ENCODE data around the gene TTC21A. TPM values are rescaled to one million over a fixed set of nuclear protein-coding genes. Genes with fewer than 3 reads are reported as not detected.
A peak's percentile ranks its signal among the peaks of the same experiment; 100 is the strongest.

The TTC21A gene
- total and polyA plus RNA-seq, 12 donors, result 1.2 to 35.7 (median 5.8) TPM

DNA sequence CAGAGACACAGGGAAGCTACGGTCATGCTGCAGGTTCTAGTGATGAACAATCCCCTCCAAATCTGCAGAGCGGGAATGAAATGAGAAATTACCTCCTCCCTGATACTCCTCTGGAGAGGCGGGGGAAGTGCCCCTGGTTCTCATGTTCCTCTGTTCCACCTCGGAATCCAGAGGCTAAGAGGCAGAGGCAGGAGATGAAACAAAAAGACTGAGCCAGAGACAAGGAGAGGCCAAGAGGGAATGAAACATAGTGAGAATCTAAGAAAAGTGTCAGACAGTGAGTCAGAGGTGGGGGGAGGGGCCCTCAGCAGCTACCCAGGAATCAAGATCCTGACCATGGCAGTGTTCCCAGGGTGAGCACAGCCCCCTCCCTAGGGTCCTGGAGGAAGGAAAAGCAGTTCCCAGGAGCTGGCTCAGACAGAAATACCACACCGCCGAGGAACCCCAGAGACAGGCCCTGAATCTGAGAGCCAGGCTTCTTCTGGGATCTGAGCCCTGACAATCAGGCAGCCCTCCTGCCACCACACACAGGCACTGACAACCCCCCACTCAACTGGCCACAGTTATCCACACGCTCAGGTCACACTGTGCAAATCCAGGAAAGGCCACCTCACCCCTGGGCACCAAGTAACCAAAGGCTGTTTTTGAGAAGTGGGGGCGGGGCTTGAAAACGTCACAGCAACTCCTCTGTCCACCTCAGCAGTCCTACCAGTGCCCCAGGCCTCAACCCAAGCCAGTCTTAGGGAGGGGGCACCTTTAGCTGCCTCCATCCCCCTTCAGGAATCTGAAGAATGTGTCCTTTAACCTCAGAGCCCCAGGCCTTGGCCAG lies 43.5 kb downstream of the TTC21A start:
- no peaks in the 10 kb centered on the region for H3K9me3 ChIP-seq (replicated peaks in 1 of 3)
- peak overlapping the region; percentile 90 to 100 (median 99) for H3K27ac ChIP-seq
- intact Hi-C loops (cut with DNase I), result no loop called here
- H3K4me1 ChIP-seq (replicated peaks in 1 of 2), result peaks cover 60 to 65% of the 10 kb centered on the region in 2 donors
- 6 to 11% (median 9%) methylated on average over 7 to 9 of the region's 9 CpGs for WGBS, 4 donors
- peak in 1 of 2 donors; percentile 77 for TF ChIP-seq POLR2A (IDR thresholded peaks at IDR 0.05)
- TF ChIP-seq, protein P1, sequence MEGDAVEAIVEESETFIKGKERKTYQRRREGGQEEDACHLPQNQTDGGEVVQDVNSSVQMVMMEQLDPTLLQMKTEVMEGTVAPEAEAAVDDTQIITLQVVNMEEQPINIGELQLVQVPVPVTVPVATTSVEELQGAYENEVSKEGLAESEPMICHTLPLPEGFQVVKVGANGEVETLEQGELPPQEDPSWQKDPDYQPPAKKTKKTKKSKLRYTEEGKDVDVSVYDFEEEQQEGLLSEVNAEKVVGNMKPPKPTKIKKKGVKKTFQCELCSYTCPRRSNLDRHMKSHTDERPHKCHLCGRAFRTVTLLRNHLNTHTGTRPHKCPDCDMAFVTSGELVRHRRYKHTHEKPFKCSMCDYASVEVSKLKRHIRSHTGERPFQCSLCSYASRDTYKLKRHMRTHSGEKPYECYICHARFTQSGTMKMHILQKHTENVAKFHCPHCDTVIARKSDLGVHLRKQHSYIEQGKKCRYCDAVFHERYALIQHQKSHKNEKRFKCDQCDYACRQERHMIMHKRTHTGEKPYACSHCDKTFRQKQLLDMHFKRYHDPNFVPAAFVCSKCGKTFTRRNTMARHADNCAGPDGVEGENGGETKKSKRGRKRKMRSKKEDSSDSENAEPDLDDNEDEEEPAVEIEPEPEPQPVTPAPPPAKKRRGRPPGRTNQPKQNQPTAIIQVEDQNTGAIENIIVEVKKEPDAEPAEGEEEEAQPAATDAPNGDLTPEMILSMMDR (IDR thresholded peaks at IDR 0.05), result peak in 1 of 6 experiments; percentile 1
- H3K27me3 ChIP-seq, result no peaks in the 10 kb centered on the region
- peaks cover 0 to 5% of the 10 kb centered on the region in 2 donors for H3K36me3 ChIP-seq (replicated peaks in 1 of 2)
- DNase-seq, result peak; percentile 90 to 97 (median 97)
- peak overlapping the region in 3 of 4 donors; percentile 8 to 85 (median 52) for H3K4me3 ChIP-seq

DNA sequence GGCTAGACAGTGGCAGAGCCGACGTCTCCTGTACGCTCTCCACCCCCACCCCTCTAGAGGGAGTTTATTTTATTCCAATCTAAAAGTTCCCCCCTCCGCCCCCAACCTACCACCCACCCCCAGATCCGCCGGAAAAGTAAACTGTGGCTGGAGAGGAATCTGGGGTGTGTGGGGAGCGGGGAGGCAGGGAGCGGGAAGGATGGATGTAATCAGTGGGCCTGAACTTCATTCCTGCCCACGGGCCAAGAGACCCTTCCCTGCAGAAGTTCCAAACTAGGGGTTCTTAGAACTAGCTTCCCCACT lies 46.4 kb downstream of the TTC21A start:
- Histone ChIP-seq H3K27me3 (no peaks in the 10 kb centered on the region), H3K4me1 (replicated peaks in 1 of 2) (peaks cover 32 to 37% of the 10 kb centered on the region in 2 donors), H3K36me3 (replicated peaks in 1 of 2) (no peaks in the 10 kb centered on the region), H3K9me3 (replicated peaks in 1 of 3) (no peaks in the 10 kb centered on the region), H3K27ac (peak overlapping the region in 4 of 5 donors; percentile 50 to 100 (median 98)), H3K4me3 (peak overlapping the region in 2 of 4 donors; percentile 13 to 85)
- no peak for DNase-seq
- 43 to 61% (median 45%) methylated on average over 6 to 9 of the region's 9 CpGs for WGBS, 4 donors
- intact Hi-C loops (cut with DNase I), result no loop called here
- no peak for TF ChIP-seq POLR2A (IDR thresholded peaks at IDR 0.05)

DNA sequence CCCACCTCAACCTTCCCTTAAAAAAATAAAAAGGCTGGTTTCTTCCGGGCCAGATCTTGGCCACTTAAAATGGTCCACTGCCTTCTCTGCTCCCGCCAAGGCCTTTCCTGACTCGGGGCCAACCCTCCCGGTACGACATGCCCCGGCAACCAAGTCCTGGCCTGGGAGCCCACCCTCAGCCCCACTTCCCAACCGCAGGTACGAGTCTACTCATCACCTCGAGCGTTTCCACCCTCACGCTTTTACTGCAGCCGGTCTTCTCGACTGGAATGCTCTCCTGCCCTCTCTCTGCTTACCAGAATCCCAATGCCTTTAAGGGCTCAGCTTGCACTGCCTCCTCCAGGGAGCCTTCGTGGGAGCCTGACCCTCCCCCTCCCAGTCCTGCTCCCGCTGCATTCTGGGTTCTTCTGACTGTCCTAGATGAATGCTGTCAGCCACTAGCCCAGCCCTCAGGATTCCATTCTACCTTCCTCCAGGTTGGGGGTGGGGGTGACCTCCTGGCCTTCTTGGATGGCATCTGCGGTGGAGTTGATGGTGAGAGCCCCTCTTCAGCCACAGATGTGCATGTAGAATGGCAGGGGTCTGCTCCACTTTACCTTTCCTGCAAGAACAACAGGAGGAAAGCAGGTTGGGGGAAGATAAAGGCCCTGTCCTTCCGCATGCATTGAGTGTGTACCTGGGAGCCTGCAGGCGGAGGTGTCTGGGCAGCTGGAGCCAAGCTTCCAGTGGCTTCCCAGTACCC lies 47.0 kb downstream of the TTC21A start:
- Histone ChIP-seq H3K9me3 (replicated peaks in 1 of 3) (no peaks in the 10 kb centered on the region), H3K4me3 (no peak overlapping the region), H3K4me1 (replicated peaks in 1 of 2) (peaks cover 27 to 33% of the 10 kb centered on the region in 2 donors), H3K27ac (peak overlapping the region in 4 of 5 donors; percentile 50 to 100 (median 98)), H3K27me3 (no peaks in the 10 kb centered on the region), H3K36me3 (replicated peaks in 1 of 2) (no peaks in the 10 kb centered on the region)
- DNase-seq, result peak in 4 of 7 donors; percentile 48 to 70 (median 56)
- intact Hi-C loops (cut with DNase I), result no loop called here
- TF ChIP-seq, protein P1 (IDR thresholded peaks at IDR 0.05), result no peak
- TF ChIP-seq POLR2A (IDR thresholded peaks at IDR 0.05), result no peak
- 53 to 64% (median 58%) methylated on average over 17 to 18 of the region's 18 CpGs for WGBS, 4 donors

DNA sequence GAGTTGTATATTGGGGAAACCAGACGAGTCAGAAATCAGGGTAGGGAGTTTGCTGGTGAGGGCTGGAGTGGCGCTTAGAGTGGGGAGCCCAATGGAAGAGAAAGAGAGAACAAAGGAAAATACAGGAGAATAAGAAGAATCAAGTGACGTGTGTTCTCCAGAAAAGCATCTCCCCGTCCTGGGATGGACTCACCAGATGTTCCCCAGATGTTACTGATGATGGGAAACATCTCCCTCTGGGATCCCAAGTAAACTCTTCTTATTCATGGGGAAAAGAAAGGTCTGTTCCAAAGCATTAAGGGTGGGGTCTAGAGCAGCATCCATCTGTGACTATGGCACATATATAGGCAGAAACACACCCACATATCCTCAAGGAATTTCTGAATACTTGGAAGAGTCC lies 48.9 kb downstream of the TTC21A start:
- 78 to 90% (median 84%) methylated on average over 4 of the region's 4 CpGs for WGBS, 4 donors
- TF ChIP-seq POLR2A (IDR thresholded peaks at IDR 0.05), result no peak
- TF ChIP-seq, protein P1 (IDR thresholded peaks at IDR 0.05), result no peak
- intact Hi-C loops (cut with DNase I), result no loop called here
- H3K4me3 ChIP-seq, result no peak overlapping the region
- peak in 1 of 7 donors; percentile 45 for DNase-seq
- no peak overlapping the region for H3K27ac ChIP-seq
- no peaks in the 10 kb centered on the region for H3K9me3 ChIP-seq (replicated peaks in 1 of 3)
- no peaks in the 10 kb centered on the region for H3K27me3 ChIP-seq
- peaks cover 8 to 22% of the 10 kb centered on the region in 2 donors for H3K4me1 ChIP-seq (replicated peaks in 1 of 2)
- H3K36me3 ChIP-seq (replicated peaks in 1 of 2), result no peaks in the 10 kb centered on the region

Data from adrenal gland (tissue), 12 donors.